GM12878 (cell line): Measurements from ENCODE around the gene VSTM1. TPM values are rescaled to one million over a fixed set of nuclear protein-coding genes. Genes with fewer than 3 reads are reported as not detected.

ENCODE experiments used
- ATAC-seq: fragments of 200-7000 bp; cut with Tn5 transposase; 3 replicates; pipeline ENCODE4 v1.9.1; 2020; ENCODE audit warnings: mild to moderate bottlenecking, moderate library complexity
- BruUV-seq: library from RNA; stranded (reverse); fragments of 400-500 nt; replicated peaks from 2 replicates; lab custom pipeline; 2021; lab: Mats Ljungman, UMichigan
- CTCF ChIA-PET: fragments of 300-600 bp; sonication (Branson Sonifier 250); formaldehyde crosslinking; extraction: SDS; loops from one replicate; lab custom pipeline; 2021; ENCODE audit warnings: inconsistent platforms; lab: Yijun Ruan, JAX
- POLR2A ChIA-PET: fragments of 350-600 bp; formaldehyde crosslinking; extraction: SDS; loops from one replicate; lab custom pipeline; 2021; ENCODE audit warnings: inconsistent platforms; lab: Charles Lee
- RAD21 ChIA-PET: fragments of 300-600 bp; sonication (Branson Sonifier 250); formaldehyde crosslinking; loops from one replicate; lab custom pipeline; 2023; ENCODE audit warnings: antibody characterized with exemption; ENCODE audit not compliant: unreplicated experiment; lab: Charles Lee
- SMC1A ChIA-PET: fragments of 300-600 bp; sonication (Branson Sonifier 250); formaldehyde crosslinking; loops from one replicate; lab custom pipeline; 2023; ENCODE audit not compliant: unreplicated experiment, uncharacterized antibody; lab: Charles Lee
- DNase-seq: peaks from one replicate; pipeline ENCODE4 v3.0.0-alpha.2; 2011; ENCODE audit warnings: low read depth, low spot score
- FAIRE-seq: peaks from 3 replicates; lab custom pipeline; 2011; peaks lifted over from hg19 to GRCh38; lab: Jason Lieb, UNC
- H2AFZ ChIP-seq: 2 replicates; pipeline ENCODE4 v1.6.0; 2011; ENCODE audit warnings: low read depth, low read length, control low read depth; ENCODE audit not compliant: control insufficient read depth
- H3K27ac ChIP-seq: 2 replicates; pipeline ENCODE4 v1.5.1; 2011; ENCODE audit warnings: control low read depth; ENCODE audit not compliant: control insufficient read depth, insufficient read depth
- H3K27me3 ChIP-seq, 2 experiments: replicated peaks in 1 of 2; 2 replicates each; pipeline versions ENCODE4 v1.6.0 to v1.6.1; 2011; ENCODE audit warnings: low read length in 1 of 2; ENCODE audit not compliant: control insufficient read depth in 2 of 2, insufficient read depth in 2 of 2
- H3K36me3 ChIP-seq, 2 experiments: 2 replicates each; pipeline ENCODE4 v1.5.1; 2011; ENCODE audit warnings: low read length in 1 of 2; ENCODE audit not compliant: control insufficient read depth in 2 of 2, insufficient read depth in 2 of 2
- H3K4me1 ChIP-seq: 2 replicates; pipeline ENCODE4 v1.6.1; 2011; ENCODE audit warnings: mild to moderate bottlenecking, low read length, moderate library complexity, mixed read lengths; ENCODE audit not compliant: control insufficient read depth, insufficient read depth
- H3K4me2 ChIP-seq: 2 replicates; pipeline ENCODE4 v1.6.0; 2011; ENCODE audit warnings: control low read depth; ENCODE audit not compliant: control insufficient read depth, insufficient read depth
- H3K4me3 ChIP-seq: fragments of 200-600 bp; sonication (generic); 2 replicates; pipeline ENCODE4 v1.5.1; 2016
- H3K79me2 ChIP-seq: 2 replicates; pipeline ENCODE4 v1.6.0; 2011; ENCODE audit warnings: low read length; ENCODE audit not compliant: control insufficient read depth, insufficient read depth
- H3K9ac ChIP-seq: 2 replicates; pipeline ENCODE4 v1.8.0; 2011; ENCODE audit warnings: low read length, control low read depth, mixed read lengths; ENCODE audit not compliant: control insufficient read depth, insufficient read depth
- H3K9me3 ChIP-seq: replicated peaks from 3 replicates; pipeline ENCODE4 v1.5.1; 2011; ENCODE audit warnings: mild to moderate bottlenecking, low read length; ENCODE audit not compliant: control insufficient read depth, insufficient read depth
- H4K20me1 ChIP-seq: 2 replicates; pipeline ENCODE4 v1.6.0; 2011; ENCODE audit not compliant: control insufficient read depth, insufficient read depth
- CBX3 ChIP-seq: fragments of 200-600 bp; sonication (generic); IDR thresholded peaks from 2 replicates; pipeline ENCODE4 v1.6.1; 2016; ENCODE audit warnings: low read depth, borderline replicate concordance
- CHD4 ChIP-seq: fragments of 200-600 bp; sonication (generic); IDR thresholded peaks from 2 replicates; pipeline ENCODE4 v1.6.1; 2016; ENCODE audit warnings: mild to moderate bottlenecking
- HDGF ChIP-seq: fragments of 450-650 bp; IDR thresholded peaks from 2 replicates; pipeline ENCODE4 v1.6.1; 2016; ENCODE audit warnings: antibody characterized with exemption
- MEF2B ChIP-seq: fragments of 450-650 bp; IDR thresholded peaks from 2 replicates; pipeline ENCODE4 v1.6.1; 2018; ENCODE audit warnings: mild to moderate bottlenecking, moderate library complexity; ENCODE audit not compliant: partially characterized antibody, poor library complexity, severe bottlenecking
- MTA3 ChIP-seq: IDR thresholded peaks from 2 replicates; pipeline ENCODE4 v1.6.1; 2012; ENCODE audit warnings: low read length, inconsistent platforms, borderline replicate concordance
- PAX5 ChIP-seq: IDR thresholded peaks from 2 replicates; pipeline ENCODE4 v1.6.1; 2011; ENCODE audit warnings: low read depth, low read length, borderline replicate concordance
- RB1 ChIP-seq: fragments of 450-650 bp; formaldehyde crosslinking; IDR thresholded peaks from 2 replicates; pipeline ENCODE4 v1.6.1; 2017; ENCODE audit warnings: mild to moderate bottlenecking, borderline replicate concordance
- RUNX3 ChIP-seq: IDR thresholded peaks from 2 replicates; pipeline ENCODE4 v1.6.1; 2012; ENCODE audit warnings: low read length, inconsistent platforms
- SREBF1 ChIP-seq: IDR thresholded peaks from 2 replicates; pipeline ENCODE4 v1.6.1; 2012; ENCODE audit warnings: mild to moderate bottlenecking, low read length
- STAT3 ChIP-seq: IDR thresholded peaks from 2 replicates; pipeline ENCODE4 v1.6.1; 2011; ENCODE audit warnings: low read depth, low read length, improper control_type of control experiment
- WGBS: methylation state at CpG from one replicate; pipeline ENCODE4 v1.1.6; 2016; ENCODE audit warnings: low lambda C conversion rate; ENCODE audit not compliant: insufficient replicate concordance, insufficient coverage; ENCODE audit errors: missing lambda C conversion rate; 5-methylcytosine and 5-hydroxymethylcytosine counted together
- in situ Hi-C: fragments of 300-500 bp; cut with MboI; formaldehyde crosslinking; loops from 9 replicates; pipeline ENCODE4 v1.14.3; 2018; ENCODE audit warnings: mixed read lengths
- intact Hi-C: fragments of 100-400 bp; cut with micrococcal nuclease; formaldehyde crosslinking; loops from one replicate; pipeline ENCODE4 v1.14.2; 2022; ENCODE audit not compliant: unreplicated experiment
- polyA plus RNA-seq, 11 experiments: library from polyadenylated mRNA; depleted of rRNA in 4 of 11; unstranded in 6 of 11; stranded (reverse) in 5 of 11; fragments of >200 nt; fragmentation: Nextera tagmentation in 4 of 11; fragmentation: Illumina TruSeq in 1 of 11; extraction: Ambion mirVana in 4 of 11; extraction: Trizol in 1 of 11; gene quantifications; 1 replicate in 1 of 11; 2 replicates in 10 of 11; pipeline versions ENCODE4 v1.2.1 to v1.2.3, GENCODE V29; 2011 to 2016; ENCODE audit warnings: inconsistent platforms in 2 of 11, missing spikeins in 2 of 11, low read depth in 1 of 11
- total RNA-seq, 4 experiments: library from RNA; depleted of rRNA in 3 of 4; stranded (reverse); fragments of >200 nt in 3 of 4; fragmentation: Illumina TruSeq in 1 of 4; extraction: Trizol in 1 of 4; gene quantifications; 2 replicates each; pipeline versions ENCODE4 v1.2.1 to v1.2.3, GENCODE V29; 2013 to 2021
- TF ChIP-seq, protein P1 (sequence below): IDR thresholded peaks from 2 replicates; pipeline ENCODE4 v1.6.1; 2011; ENCODE audit warnings: borderline replicate concordance, low read depth, mild to moderate bottlenecking, moderate library complexity, mixed read lengths, low read length; ENCODE audit not compliant: insufficient read depth; ENCODE audit errors: extremely low read length
- TF ChIP-seq, protein P2 (sequence below): IDR thresholded peaks from 2 replicates; pipeline ENCODE4 v1.6.1; 2012; ENCODE audit warnings: improper control_type of control experiment, low read depth, low read length; ENCODE audit not compliant: insufficient replicate concordance
- TF ChIP-seq, protein P3 (sequence below): fragments of 450-650 bp; formaldehyde crosslinking; IDR thresholded peaks from 2 replicates; pipeline ENCODE4 v1.4.0; 2020; ENCODE audit warnings: mild to moderate bottlenecking, moderate library complexity

VSTM1 gene
- total and polyA plus RNA-seq, 10 of the 15 experiments (the other 5 are each of a cell fraction or from before 2014, with no cell fraction given): not detected

DNA sequence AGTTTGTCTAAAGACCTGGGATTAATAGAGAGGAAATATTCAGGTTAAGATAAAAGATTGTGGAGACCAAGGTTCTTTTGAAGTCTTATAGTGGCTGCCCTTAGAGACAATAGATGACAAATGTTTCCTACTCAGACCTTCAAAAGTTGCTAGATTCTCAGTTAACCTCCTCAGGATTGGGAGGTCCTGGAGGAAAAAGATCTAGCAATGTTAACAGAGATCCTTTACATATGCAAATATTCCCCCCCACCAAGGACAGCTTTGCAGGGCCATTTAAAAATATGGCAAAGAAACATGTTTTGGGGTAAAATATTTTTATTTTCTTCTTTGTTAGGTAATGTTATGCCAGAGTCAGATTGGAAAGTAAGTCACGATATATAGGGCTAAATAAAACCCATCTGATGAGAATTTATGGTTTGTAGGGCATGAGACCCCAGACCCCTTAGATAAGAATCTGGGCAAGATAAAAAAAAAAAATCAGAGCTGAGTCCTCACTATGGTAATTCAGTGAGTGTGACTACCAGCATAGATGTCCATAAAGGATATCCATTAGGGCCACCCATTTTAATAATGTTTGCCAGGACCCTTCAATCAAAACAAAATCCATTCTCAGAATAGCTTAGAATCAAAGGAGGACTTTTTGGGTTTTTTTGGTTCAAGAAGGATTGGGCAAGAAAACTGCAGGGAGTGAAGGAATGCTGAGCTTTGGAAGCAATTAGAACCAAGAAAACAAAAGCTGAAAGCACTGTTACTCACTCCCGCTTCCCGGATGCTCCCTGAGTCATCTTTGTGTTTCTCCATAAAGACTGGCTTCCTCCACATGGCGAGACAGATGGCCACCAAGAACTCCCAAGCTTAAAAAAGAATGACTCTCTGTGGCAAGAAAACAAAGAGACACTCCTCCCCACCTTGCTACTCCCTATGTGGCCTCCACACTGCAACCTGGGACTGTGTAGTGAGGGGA, 28.2 kb downstream of the VSTM1 start:
- Histone ChIP-seq H3K4me3 (no peak overlapping the region), H3K4me1 (no peaks in the 10 kb centered on the region), H3K79me2 (no peaks in the 10 kb centered on the region), H3K36me3 (no peaks in the 10 kb centered on the region), H3K27me3 (no peaks in the 10 kb centered on the region), H2AFZ (no peak overlapping the region), H3K27ac (no peak overlapping the region), H3K9me3 (no peaks in the 10 kb centered on the region; the same call in 2 of the 3 replicates), H3K9ac (no peak overlapping the region), H3K4me2 (no peak overlapping the region), H4K20me1 (no peaks in the 10 kb centered on the region)
- POLR2A ChIA-PET: interaction anchor here (0.6 kb wide), 1 partner anchor 10 kb away, joined by 6 read pairs; no protein-coding TSS in a partner anchor
- no TSS peak for BruUV-seq
- RAD21 ChIA-PET: no interaction called here
- FAIRE-seq (no peak), DNase-seq (no peak), ATAC-seq (no peak)
- CTCF ChIA-PET: interaction anchor here (0.8 to 1.7 kb wide), 3 partner anchors 12 to 231 kb away, joined by 3 to 5 read pairs (median 3); no protein-coding TSS in a partner anchor
- SMC1A ChIA-PET: interaction anchor here (0.6 to 0.7 kb wide), 2 partner anchors 140 to 206 kb away, joined by 3 read pairs; no protein-coding TSS in a partner anchor
- intact Hi-C loops (no loop called here), in situ Hi-C loops (no loop called here)
- WGBS: 39% methylated on average over 4 of the region's 4 CpGs
- TF ChIP-seq, protein P1, sequence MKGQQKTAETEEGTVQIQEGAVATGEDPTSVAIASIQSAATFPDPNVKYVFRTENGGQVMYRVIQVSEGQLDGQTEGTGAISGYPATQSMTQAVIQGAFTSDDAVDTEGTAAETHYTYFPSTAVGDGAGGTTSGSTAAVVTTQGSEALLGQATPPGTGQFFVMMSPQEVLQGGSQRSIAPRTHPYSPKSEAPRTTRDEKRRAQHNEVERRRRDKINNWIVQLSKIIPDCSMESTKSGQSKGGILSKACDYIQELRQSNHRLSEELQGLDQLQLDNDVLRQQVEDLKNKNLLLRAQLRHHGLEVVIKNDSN: no peak
- TF ChIP-seq SREBF1: no peak
- TF ChIP-seq STAT3: no peak
- TF ChIP-seq RB1: no peak
- TF ChIP-seq MTA3: no peak
- TF ChIP-seq CHD4: no peak
- TF ChIP-seq, protein P2, sequence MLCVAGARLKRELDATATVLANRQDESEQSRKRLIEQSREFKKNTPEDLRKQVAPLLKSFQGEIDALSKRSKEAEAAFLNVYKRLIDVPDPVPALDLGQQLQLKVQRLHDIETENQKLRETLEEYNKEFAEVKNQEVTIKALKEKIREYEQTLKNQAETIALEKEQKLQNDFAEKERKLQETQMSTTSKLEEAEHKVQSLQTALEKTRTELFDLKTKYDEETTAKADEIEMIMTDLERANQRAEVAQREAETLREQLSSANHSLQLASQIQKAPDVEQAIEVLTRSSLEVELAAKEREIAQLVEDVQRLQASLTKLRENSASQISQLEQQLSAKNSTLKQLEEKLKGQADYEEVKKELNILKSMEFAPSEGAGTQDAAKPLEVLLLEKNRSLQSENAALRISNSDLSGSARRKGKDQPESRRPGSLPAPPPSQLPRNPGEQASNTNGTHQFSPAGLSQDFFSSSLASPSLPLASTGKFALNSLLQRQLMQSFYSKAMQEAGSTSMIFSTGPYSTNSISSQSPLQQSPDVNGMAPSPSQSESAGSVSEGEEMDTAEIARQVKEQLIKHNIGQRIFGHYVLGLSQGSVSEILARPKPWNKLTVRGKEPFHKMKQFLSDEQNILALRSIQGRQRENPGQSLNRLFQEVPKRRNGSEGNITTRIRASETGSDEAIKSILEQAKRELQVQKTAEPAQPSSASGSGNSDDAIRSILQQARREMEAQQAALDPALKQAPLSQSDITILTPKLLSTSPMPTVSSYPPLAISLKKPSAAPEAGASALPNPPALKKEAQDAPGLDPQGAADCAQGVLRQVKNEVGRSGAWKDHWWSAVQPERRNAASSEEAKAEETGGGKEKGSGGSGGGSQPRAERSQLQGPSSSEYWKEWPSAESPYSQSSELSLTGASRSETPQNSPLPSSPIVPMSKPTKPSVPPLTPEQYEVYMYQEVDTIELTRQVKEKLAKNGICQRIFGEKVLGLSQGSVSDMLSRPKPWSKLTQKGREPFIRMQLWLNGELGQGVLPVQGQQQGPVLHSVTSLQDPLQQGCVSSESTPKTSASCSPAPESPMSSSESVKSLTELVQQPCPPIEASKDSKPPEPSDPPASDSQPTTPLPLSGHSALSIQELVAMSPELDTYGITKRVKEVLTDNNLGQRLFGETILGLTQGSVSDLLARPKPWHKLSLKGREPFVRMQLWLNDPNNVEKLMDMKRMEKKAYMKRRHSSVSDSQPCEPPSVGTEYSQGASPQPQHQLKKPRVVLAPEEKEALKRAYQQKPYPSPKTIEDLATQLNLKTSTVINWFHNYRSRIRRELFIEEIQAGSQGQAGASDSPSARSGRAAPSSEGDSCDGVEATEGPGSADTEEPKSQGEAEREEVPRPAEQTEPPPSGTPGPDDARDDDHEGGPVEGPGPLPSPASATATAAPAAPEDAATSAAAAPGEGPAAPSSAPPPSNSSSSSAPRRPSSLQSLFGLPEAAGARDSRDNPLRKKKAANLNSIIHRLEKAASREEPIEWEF: no peak
- TF ChIP-seq RUNX3: no peak
- no peak for TF ChIP-seq PAX5
- no peak for TF ChIP-seq HDGF
- TF ChIP-seq MEF2B: no peak
- TF ChIP-seq CBX3: no peak
- TF ChIP-seq, protein P3, sequence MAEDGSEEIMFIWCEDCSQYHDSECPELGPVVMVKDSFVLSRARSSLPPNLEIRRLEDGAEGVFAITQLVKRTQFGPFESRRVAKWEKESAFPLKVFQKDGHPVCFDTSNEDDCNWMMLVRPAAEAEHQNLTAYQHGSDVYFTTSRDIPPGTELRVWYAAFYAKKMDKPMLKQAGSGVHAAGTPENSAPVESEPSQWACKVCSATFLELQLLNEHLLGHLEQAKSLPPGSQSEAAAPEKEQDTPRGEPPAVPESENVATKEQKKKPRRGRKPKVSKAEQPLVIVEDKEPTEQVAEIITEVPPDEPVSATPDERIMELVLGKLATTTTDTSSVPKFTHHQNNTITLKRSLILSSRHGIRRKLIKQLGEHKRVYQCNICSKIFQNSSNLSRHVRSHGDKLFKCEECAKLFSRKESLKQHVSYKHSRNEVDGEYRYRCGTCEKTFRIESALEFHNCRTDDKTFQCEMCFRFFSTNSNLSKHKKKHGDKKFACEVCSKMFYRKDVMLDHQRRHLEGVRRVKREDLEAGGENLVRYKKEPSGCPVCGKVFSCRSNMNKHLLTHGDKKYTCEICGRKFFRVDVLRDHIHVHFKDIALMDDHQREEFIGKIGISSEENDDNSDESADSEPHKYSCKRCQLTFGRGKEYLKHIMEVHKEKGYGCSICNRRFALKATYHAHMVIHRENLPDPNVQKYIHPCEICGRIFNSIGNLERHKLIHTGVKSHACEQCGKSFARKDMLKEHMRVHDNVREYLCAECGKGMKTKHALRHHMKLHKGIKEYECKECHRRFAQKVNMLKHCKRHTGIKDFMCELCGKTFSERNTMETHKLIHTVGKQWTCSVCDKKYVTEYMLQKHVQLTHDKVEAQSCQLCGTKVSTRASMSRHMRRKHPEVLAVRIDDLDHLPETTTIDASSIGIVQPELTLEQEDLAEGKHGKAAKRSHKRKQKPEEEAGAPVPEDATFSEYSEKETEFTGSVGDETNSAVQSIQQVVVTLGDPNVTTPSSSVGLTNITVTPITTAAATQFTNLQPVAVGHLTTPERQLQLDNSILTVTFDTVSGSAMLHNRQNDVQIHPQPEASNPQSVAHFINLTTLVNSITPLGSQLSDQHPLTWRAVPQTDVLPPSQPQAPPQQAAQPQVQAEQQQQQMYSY (CRISPR knock-in tag): no peak
